Measurements from ENCODE around the gene CIAO3. TPM values are rescaled to one million over a fixed set of nuclear protein-coding genes. Genes with fewer than 3 reads are reported as not detected.
"Not testable (repeated sequence)": the region's sequence is repeated elsewhere in the genome, so short reads cannot be mapped to it uniquely, and the experiment has no call there.

CIAO3 gene
- polyA plus RNA-seq, 3 donors: 8.6 to 41.1 (median 11.8) TPM

DNA sequence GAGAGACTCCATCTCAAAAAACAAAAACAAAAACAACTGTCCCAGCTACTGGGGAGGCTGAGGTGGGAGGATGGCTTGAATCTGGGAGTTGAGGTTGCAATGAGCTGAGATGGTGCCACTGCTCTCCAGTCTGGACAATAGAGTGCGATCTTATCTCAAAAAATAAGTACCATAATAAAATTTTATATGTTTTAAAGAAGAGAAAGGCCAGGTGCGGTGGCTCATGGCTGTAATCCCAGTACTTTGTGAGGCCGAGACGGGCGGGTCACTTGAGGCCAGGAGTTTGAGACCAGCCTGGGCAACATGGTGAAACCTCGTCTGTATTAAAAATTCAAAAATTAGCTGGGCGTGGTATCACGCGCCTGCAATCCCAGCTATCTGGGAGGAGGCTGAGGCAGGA, 36.0 kb upstream of the CIAO3 start:
- H3K27me3 Mint-ChIP-seq (ENCODE audit: low read depth in 3 of 3): peaks cover under 1 to 21% (median 10%) of the 10 kb centered on the region in 3 donors
- TF ChIP-seq, protein P1, sequence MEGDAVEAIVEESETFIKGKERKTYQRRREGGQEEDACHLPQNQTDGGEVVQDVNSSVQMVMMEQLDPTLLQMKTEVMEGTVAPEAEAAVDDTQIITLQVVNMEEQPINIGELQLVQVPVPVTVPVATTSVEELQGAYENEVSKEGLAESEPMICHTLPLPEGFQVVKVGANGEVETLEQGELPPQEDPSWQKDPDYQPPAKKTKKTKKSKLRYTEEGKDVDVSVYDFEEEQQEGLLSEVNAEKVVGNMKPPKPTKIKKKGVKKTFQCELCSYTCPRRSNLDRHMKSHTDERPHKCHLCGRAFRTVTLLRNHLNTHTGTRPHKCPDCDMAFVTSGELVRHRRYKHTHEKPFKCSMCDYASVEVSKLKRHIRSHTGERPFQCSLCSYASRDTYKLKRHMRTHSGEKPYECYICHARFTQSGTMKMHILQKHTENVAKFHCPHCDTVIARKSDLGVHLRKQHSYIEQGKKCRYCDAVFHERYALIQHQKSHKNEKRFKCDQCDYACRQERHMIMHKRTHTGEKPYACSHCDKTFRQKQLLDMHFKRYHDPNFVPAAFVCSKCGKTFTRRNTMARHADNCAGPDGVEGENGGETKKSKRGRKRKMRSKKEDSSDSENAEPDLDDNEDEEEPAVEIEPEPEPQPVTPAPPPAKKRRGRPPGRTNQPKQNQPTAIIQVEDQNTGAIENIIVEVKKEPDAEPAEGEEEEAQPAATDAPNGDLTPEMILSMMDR (IDR thresholded peaks at IDR 0.05): no peak
- intact Hi-C loops (cut with micrococcal nuclease): no loop called here

DNA sequence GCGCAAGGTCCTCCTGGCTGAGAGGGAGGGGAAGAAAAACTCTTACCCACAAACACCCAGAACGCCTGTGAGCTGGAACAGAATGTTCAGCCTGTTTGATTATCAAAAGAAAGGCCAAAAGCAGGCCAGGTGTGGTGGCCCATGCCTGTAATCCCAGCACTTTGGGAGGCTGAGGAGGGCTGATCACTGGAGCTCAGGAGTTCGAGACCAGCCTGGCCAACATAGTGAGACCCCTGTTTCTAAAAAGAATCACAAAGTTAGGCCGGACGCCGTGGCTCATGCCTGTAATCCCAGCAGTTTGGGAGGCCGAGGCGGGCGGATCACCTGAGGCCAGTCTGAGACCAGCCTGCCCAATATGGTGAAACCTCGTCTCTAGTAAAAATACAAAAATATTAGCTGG, 35.5 kb upstream of the CIAO3 start:
- H3K9ac ChIP-seq (ENCODE audit: insufficient read depth, low read length, poor library complexity, severe bottlenecking); H2AFZ ChIP-seq (ENCODE audit: insufficient read depth, low read depth, low read length, poor library complexity, severe bottlenecking); H3K9me3 Mint-ChIP-seq; H3K27ac ChIP-seq (ENCODE audit: low read depth in 1 of 2, low read length in 2 of 2); H3K36me3 Mint-ChIP-seq; H3K4me2 ChIP-seq (replicated peaks; ENCODE audit: extremely low read depth, low read length, poor library complexity, severe bottlenecking); H3K4me1 Mint-ChIP-seq; H3K9me3 ChIP-seq (replicated peaks in 1 of 2; ENCODE audit: control insufficient read depth in 1 of 2, insufficient read depth in 1 of 2, low read length in 2 of 2); H3K27ac Mint-ChIP-seq; H3K36me3 ChIP-seq (replicated peaks in 1 of 2; ENCODE audit: control insufficient read depth in 1 of 2, insufficient read depth in 2 of 2, low read length in 2 of 2); H3K4me3 ChIP-seq (replicated peaks in 1 of 3; ENCODE audit: low read depth in 2 of 3, low read length in 3 of 3); intact Hi-C loops (cut with micrococcal nuclease); H4K20me1 ChIP-seq (ENCODE audit: insufficient read depth, low read length); H3K79me2 ChIP-seq (ENCODE audit: insufficient read depth, low read length); DNase-seq; H3K27me3 ChIP-seq (ENCODE audit: control insufficient read depth in 2 of 2, insufficient read depth in 2 of 2, low read length in 2 of 2); H3K4me3 Mint-ChIP-seq; H3K4me1 ChIP-seq (ENCODE audit: control insufficient read depth in 1 of 2, insufficient read depth in 2 of 2, low read length in 2 of 2): not testable (repeated sequence)
- peaks cover 2 to 18% (median 10%) of the 10 kb centered on the region in 3 donors for H3K27me3 Mint-ChIP-seq (ENCODE audit: low read depth in 3 of 3)
- WGBS (ENCODE audit: insufficient coverage): 95% methylated on average over 8 of the region's 10 CpGs

More for the DNA sequence above, 36.0 kb upstream of the CIAO3 start:
- H3K9me3 Mint-ChIP-seq: peaks cover 0 to 3% (median 0%) of the 10 kb centered on the region in 7 donors
- Histone ChIP-seq H3K4me1 (ENCODE audit: control insufficient read depth in 1 of 2, insufficient read depth in 2 of 2, low read length in 2 of 2) (no peaks in the 10 kb centered on the region), H3K9me3 (replicated peaks in 1 of 2; ENCODE audit: control insufficient read depth in 1 of 2, insufficient read depth in 1 of 2, low read length in 2 of 2) (no peaks in the 10 kb centered on the region), H3K27ac (ENCODE audit: low read depth in 1 of 2, low read length in 2 of 2) (no peak overlapping the region), H3K4me2 (replicated peaks; ENCODE audit: extremely low read depth, low read length, poor library complexity, severe bottlenecking) (no peak overlapping the region), H3K27me3 (ENCODE audit: control insufficient read depth in 2 of 2, insufficient read depth in 2 of 2, low read length in 2 of 2) (peaks cover 0 to 9% of the 10 kb centered on the region in 2 donors), H4K20me1 (ENCODE audit: insufficient read depth, low read length) (no peaks in the 10 kb centered on the region), H3K9ac (ENCODE audit: insufficient read depth, low read length, poor library complexity, severe bottlenecking) (no peak overlapping the region), H3K36me3 (replicated peaks in 1 of 2; ENCODE audit: control insufficient read depth in 1 of 2, insufficient read depth in 2 of 2, low read length in 2 of 2) (no peaks in the 10 kb centered on the region), H3K4me3 (replicated peaks in 1 of 3; ENCODE audit: low read depth in 2 of 3, low read length in 3 of 3) (no peak overlapping the region), H3K79me2 (ENCODE audit: insufficient read depth, low read length) (no peaks in the 10 kb centered on the region), H2AFZ (ENCODE audit: insufficient read depth, low read depth, low read length, poor library complexity, severe bottlenecking) (no peak overlapping the region)
- WGBS (ENCODE audit: insufficient coverage): 94% methylated on average over 7 of the region's 9 CpGs
- H3K36me3 Mint-ChIP-seq: no peaks in the 10 kb centered on the region
- no peak for DNase-seq
- H3K4me3 Mint-ChIP-seq: no peak overlapping the region
- no peak overlapping the region for H3K27ac Mint-ChIP-seq
- H3K4me1 Mint-ChIP-seq: no peaks in the 10 kb centered on the region

Data from CD14-positive monocyte (primary cell).